SIG-M5 treated with dmso at 0.1 percent for 504 hours (cell line): ENCODE measurements around the gene MDFI.

ENCODE experiments used
- DNase-seq: peaks from one replicate; lab custom pipeline; 2025; ENCODE audit not compliant: unreplicated experiment; lab: John Stamatoyannopoulos, UW

Gene MDFI

GRCh38 chr6:41649596-41649995, 11.3 kb downstream of the MDFI start:
- DNase-seq = no peak

GRCh38 chr6:41650120-41650519, 11.9 kb downstream of the MDFI start:
- DNase-seq = no peak

DNA sequence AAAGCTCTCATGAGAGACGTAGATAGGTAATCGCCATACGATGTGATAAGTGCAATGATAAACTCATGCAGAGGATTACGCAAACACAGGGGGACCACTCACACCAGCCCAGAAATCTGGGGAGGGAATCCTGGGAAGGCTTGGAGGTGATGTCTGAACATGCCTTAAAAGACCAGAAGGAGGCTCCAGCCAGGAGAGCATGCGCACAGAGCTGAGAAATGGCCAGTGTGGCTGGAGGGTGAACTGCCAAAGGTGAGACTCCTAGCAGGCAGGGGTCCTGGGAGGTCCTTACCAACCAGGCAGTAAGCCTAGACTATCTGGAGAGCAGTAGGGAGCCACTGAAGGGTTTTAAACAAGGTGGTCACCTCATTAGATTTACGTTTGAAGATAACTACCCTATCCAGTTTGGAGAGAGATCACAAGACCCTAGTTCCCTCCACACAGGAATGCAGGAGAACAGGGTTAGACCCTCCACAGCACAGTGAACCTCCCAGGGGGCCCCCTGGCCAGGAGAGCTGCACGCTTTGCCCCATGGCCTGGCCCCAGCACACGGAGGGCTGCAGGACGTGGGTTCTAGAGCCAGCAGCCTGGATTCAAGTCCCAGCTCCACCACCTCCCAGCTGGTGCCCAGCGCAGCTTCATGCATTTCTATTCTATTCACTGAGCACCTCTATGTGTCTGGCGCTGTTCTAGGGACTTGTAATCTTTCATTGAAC, 13.1 kb downstream of the MDFI start:
- DNase-seq = no peak

GRCh38 chr6:41651962-41652657, 13.8 kb downstream of the MDFI start:
- DNase-seq = no peak

DNA sequence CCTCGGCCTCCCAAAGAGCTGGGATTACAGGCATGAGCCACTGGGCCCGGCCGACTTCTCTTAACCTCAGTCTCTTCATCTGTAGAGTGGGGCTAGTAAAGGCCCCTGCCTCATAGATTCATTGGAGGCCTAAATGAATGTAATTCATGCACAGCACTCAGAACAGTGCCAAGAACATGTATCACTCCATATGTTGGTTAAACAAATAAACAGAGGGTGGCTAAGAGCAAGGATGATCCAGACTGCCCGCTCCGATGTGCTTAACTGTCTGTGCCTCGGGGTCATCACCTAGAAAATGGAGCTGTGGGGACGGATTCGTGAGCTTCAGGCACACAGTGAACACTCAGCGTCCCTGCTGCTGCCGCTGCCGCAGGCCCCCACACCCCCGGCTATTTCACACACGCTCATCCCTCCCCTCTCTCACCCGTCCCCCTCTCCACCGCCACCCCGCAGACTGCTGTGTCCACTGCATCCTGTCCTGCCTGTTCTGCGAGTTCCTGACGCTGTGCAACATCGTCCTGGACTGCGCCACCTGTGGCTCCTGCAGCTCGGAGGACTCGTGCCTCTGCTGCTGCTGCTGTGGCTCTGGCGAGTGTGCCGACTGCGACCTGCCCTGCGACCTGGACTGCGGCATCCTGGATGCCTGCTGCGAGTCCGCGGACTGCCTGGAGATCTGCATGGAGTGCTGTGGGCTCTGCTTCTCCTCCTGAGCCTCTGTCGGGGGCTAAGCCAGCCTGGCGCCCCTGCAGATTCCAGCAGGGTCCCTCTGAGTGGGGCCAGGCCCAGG, 14.8 kb downstream of the MDFI start:
- DNase-seq = peak; percentile 13

GRCh38 chr6:41653691-41654090, 15.4 kb downstream of the MDFI start:
- no peak for DNase-seq

GRCh38 chr6:41654151-41654697, 16.0 kb downstream of the MDFI start:
- no peak for DNase-seq

DNA sequence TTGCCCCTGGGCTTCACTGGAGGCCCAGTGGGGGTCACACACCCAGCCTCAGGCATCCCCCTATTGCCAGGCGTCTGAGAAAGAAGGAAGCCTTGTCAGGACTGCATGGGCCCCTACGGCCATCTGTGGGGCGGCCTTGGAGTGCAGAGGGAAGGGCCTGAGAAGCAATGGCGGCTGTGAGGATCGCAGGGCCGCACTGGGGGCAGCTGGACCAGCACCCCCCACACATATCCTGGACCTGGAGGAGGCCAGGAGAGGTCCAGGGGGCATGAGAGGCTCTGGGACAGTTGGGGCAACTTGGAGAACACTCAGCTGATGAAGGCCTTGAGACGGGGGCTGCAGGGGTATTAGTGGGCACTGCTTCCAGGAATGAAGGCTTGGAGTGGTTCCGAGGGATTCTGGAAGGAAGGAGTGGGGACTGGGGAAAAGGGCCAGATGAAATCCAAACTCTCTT, 16.5 kb downstream of the MDFI start:
- DNase-seq = no peak

- no peak for DNase-seq
These were observed 16.9 kb downstream of the MDFI start for GRCh38 chr6:41655176-41655575.

- DNase-seq = no peak
These were observed 17.4 kb downstream of the MDFI start for GRCh38 chr6:41655646-41656001.

- DNase-seq = no peak
These were observed 17.9 kb downstream of the MDFI start for GRCh38 chr6:41656002-41656691.

GRCh38 chr6:41657131-41658094, 19.1 kb downstream of the MDFI start:
- DNase-seq = no peak

GRCh38 chr6:41658636-41659035, 20.4 kb downstream of the MDFI start:
- DNase-seq = no peak

GRCh38 chr6:41659935-41660334, 21.7 kb downstream of the MDFI start:
- DNase-seq = no peak

- no peak for DNase-seq
These were observed 25.3 kb downstream of the MDFI start for GRCh38 chr6:41663568-41663967.

GRCh38 chr6:41664271-41664670, 26.0 kb downstream of the MDFI start:
- DNase-seq = no peak

DNA sequence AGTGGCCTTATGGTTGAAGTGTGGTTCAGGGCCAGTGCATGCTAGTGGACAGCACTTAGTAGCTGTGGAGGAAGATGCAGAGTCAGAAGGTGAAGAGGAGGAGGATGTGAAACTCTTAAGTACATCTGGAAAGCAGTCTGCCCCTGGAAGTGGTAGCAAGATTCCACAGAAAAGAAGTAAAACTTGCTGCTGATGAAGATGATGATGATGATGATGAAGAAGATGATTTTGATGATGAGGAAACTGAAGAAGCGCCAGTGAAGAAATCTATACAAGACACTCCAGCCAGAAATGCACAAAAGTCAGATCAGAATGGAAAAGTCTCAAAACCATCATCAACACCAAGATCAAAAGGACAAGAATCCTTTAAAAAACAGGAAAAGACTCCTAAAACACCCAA, 28.9 kb downstream of the MDFI start:
- no peak for DNase-seq

DNA sequence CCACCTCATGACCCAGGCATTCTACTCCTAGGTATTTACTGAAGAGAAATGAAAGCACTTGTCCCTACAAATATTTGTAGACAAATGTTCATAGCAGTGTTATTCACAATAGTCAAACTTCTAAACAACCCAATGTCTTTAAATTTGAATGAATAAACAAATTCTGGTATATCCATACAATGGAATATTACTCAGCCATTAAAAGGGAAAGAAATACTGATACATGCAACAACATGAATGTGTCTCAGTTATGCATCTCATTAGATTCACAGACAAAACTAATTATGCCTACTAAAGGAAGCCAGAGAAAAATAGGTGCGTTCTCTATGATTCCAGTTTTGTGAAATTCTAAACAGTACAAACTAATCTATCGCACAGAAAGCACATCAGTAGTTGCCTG, 30.7 kb downstream of the MDFI start:
- DNase-seq = no peak

GRCh38 chr6:41670703-41671360, 32.6 kb downstream of the MDFI start:
- DNase-seq = no peak
